ENCODE results near the gene USP48.

USP48 gene

DNA sequence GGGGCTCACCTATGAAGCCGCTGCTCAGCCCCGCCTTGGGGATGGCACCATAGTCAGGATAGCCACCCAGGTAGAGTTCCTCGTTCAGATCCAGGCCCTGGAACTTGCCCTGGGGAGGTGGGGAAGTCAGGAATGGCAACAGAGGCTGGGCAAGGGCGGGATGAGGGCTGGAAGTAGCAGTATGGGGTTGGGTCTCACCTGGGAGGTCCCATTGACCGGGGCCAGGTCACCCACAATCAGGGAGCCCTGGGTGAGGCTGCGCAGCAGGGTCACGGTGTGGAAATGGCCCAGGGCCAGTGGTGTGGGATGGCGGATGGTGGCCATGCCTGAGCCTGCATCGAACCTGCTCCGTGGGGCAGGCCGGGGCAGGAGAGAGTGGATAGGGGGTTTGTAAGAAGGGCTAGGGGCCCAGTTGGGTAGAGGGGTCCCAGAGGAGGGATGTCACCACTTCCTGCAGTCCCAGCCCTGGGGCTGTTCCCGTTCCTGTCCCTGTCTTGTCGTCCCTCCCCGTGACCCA is 48.6 kb upstream of the USP48 start (continued):
- TF ChIP-seq, protein P1, sequence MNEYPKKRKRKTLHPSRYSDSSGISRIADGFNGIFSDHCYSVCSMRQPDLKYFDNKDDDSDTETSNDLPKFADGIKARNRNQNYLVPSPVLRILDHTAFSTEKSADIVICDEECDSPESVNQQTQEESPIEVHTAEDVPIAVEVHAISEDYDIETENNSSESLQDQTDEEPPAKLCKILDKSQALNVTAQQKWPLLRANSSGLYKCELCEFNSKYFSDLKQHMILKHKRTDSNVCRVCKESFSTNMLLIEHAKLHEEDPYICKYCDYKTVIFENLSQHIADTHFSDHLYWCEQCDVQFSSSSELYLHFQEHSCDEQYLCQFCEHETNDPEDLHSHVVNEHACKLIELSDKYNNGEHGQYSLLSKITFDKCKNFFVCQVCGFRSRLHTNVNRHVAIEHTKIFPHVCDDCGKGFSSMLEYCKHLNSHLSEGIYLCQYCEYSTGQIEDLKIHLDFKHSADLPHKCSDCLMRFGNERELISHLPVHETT (tag by site-specific recombination; IDR thresholded peaks at IDR 0.05), result no peak
- TF ChIP-seq ZFP41 (tag by site-specific recombination; IDR thresholded peaks at IDR 0.05; ENCODE audit: borderline replicate concordance) (no peak), ZNF184 (tag by site-specific recombination; IDR thresholded peaks at IDR 0.05) (no peak), ZNF280C (tag by site-specific recombination; IDR thresholded peaks at IDR 0.05) (no peak), ZNF146 (tag by site-specific recombination; IDR thresholded peaks at IDR 0.05) (no peak), ZNF610 (tag by site-specific recombination; IDR thresholded peaks at IDR 0.05; ENCODE audit: borderline replicate concordance) (no peak), BCL6B (tag by site-specific recombination; IDR thresholded peaks at IDR 0.05) (no peak)
- TF ChIP-seq, protein P2, sequence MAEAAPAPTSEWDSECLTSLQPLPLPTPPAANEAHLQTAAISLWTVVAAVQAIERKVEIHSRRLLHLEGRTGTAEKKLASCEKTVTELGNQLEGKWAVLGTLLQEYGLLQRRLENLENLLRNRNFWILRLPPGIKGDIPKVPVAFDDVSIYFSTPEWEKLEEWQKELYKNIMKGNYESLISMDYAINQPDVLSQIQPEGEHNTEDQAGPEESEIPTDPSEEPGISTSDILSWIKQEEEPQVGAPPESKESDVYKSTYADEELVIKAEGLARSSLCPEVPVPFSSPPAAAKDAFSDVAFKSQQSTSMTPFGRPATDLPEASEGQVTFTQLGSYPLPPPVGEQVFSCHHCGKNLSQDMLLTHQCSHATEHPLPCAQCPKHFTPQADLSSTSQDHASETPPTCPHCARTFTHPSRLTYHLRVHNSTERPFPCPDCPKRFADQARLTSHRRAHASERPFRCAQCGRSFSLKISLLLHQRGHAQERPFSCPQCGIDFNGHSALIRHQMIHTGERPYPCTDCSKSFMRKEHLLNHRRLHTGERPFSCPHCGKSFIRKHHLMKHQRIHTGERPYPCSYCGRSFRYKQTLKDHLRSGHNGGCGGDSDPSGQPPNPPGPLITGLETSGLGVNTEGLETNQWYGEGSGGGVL (tag by site-specific recombination; IDR thresholded peaks at IDR 0.05), result no peak
- TF ChIP-seq, protein P3, sequence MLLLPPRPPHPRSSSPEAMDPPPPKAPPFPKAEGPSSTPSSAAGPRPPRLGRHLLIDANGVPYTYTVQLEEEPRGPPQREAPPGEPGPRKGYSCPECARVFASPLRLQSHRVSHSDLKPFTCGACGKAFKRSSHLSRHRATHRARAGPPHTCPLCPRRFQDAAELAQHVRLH (tag by site-specific recombination; IDR thresholded peaks at IDR 0.05), result no peak

GRCh38 chr1:21830792-21831453 is 48.0 kb upstream of the USP48 start:
- ChIA-PET POLR2A (no interaction called here), CTCF (no interaction called here)
- H3K27ac ChIP-seq (ENCODE audit: extremely low read depth, low read depth, low read length), result no peak overlapping the region
- peaks cover 0 to 75% of the 10 kb centered on the region in 2 experiments; a peak in 1 of 3 replicates for H3K36me3 ChIP-seq (ENCODE audit: control insufficient read depth in 2 of 2, insufficient read depth in 1 of 2, low read length in 2 of 2)
- no peaks in the 10 kb centered on the region for H3K4me1 ChIP-seq (ENCODE audit: control insufficient read depth, insufficient read depth, low read length)
- H3K9me3 ChIP-seq (ENCODE audit: control insufficient read depth, insufficient read depth, low read depth, low read length), result no peaks in the 10 kb centered on the region
- H3K4me3 ChIP-seq (ENCODE audit: low read depth, low read length), result no peak overlapping the region
- TF ChIP-seq ZNF621 (tag by site-specific recombination; IDR thresholded peaks at IDR 0.05), result no peak
- TF ChIP-seq SCRT2 (tag by site-specific recombination; IDR thresholded peaks at IDR 0.05), result no peak
- no peak for TF ChIP-seq MYNN (tag by site-specific recombination; IDR thresholded peaks at IDR 0.05; ENCODE audit: borderline replicate concordance)
- TF ChIP-seq, protein P4, sequence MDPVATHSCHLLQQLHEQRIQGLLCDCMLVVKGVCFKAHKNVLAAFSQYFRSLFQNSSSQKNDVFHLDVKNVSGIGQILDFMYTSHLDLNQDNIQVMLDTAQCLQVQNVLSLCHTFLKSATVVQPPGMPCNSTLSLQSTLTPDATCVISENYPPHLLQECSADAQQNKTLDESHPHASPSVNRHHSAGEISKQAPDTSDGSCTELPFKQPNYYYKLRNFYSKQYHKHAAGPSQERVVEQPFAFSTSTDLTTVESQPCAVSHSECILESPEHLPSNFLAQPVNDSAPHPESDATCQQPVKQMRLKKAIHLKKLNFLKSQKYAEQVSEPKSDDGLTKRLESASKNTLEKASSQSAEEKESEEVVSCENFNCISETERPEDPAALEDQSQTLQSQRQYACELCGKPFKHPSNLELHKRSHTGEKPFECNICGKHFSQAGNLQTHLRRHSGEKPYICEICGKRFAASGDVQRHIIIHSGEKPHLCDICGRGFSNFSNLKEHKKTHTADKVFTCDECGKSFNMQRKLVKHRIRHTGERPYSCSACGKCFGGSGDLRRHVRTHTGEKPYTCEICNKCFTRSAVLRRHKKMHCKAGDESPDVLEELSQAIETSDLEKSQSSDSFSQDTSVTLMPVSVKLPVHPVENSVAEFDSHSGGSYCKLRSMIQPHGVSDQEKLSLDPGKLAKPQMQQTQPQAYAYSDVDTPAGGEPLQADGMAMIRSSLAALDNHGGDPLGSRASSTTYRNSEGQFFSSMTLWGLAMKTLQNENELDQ (tag by site-specific recombination; IDR thresholded peaks at IDR 0.05; ENCODE audit: low read depth), result no peak
- TF ChIP-seq ZNF548 (tag by site-specific recombination; IDR thresholded peaks at IDR 0.05), result no peak
- no peak for TF ChIP-seq ZNF670 (tag by site-specific recombination; IDR thresholded peaks at IDR 0.05; ENCODE audit: low read depth)
- TF ChIP-seq ZNF514 (tag by site-specific recombination; IDR thresholded peaks at IDR 0.05), result no peak
- no peak for TF ChIP-seq ZXDB (tag by site-specific recombination; IDR thresholded peaks at IDR 0.05)
- no peak for TF ChIP-seq SETDB1 (IDR thresholded peaks at IDR 0.05; ENCODE audit: insufficient read length, low read length)
- no peak for TF ChIP-seq ZBTB44 (tag by site-specific recombination; IDR thresholded peaks at IDR 0.05)
- TF ChIP-seq, protein P1 (tag by site-specific recombination; IDR thresholded peaks at IDR 0.05), result no peak
- TF ChIP-seq, protein P2 (tag by site-specific recombination; IDR thresholded peaks at IDR 0.05), result no peak
- TF ChIP-seq KLF9 (tag by site-specific recombination; IDR thresholded peaks at IDR 0.05; ENCODE audit: low read depth), result no peak
